GM19351 (cell line): Measurements from ENCODE around the gene AMOTL2.

Experiments
- ATAC-seq: cut with Tn5 transposase; IDR thresholded peaks from one replicate; pipeline ENCODE4 v1.9.1; 2021; ENCODE audit warnings: mild to moderate bottlenecking, moderate library complexity; ENCODE audit not compliant: unreplicated experiment

The AMOTL2 gene

GRCh38 chr3:134380249-134380648, 6.0 kb upstream of the AMOTL2 start:
- no peak for ATAC-seq

GRCh38 chr3:134378818-134379217, 4.6 kb upstream of the AMOTL2 start:
- ATAC-seq: no peak

GRCh38 chr3:134378384-134378783, 4.1 kb upstream of the AMOTL2 start:
- no peak for ATAC-seq

- ATAC-seq: no peak
These were observed 3.6 kb upstream of the AMOTL2 start for GRCh38 chr3:134377896-134378295.

GRCh38 chr3:134376786-134377426, 2.7 kb upstream of the AMOTL2 start:
- no peak for ATAC-seq

- no peak for ATAC-seq
These were observed 2.1 kb upstream of the AMOTL2 start for GRCh38 chr3:134376385-134376765.

- ATAC-seq: no peak
These were observed 1.5 kb upstream of the AMOTL2 start for GRCh38 chr3:134375582-134376384.

- no peak for ATAC-seq
These were observed 739 bp upstream of the AMOTL2 start for GRCh38 chr3:134374791-134375581.

GRCh38 chr3:134373271-134374104, 759 bp downstream of the AMOTL2 start:
- ATAC-seq: no peak

GRCh38 chr3:134372396-134373270, 1.6 kb downstream of the AMOTL2 start:
- ATAC-seq: no peak

GRCh38 chr3:134371542-134372324, 2.5 kb downstream of the AMOTL2 start:
- no peak for ATAC-seq

GRCh38 chr3:134370611-134371531, 3.4 kb downstream of the AMOTL2 start:
- no peak for ATAC-seq

GRCh38 chr3:134369861-134370596, 4.2 kb downstream of the AMOTL2 start:
- no peak for ATAC-seq

GRCh38 chr3:134369231-134369741, 5.0 kb downstream of the AMOTL2 start:
- ATAC-seq: no peak

- ATAC-seq: no peak
These were observed 5.5 kb downstream of the AMOTL2 start for GRCh38 chr3:134368751-134369105.

GRCh38 chr3:134367869-134368750, 6.1 kb downstream of the AMOTL2 start:
- no peak for ATAC-seq
